ENCODE data around the gene CACYBP. TPM values are rescaled to one million over a fixed set of nuclear protein-coding genes. Genes with fewer than 3 reads are reported as not detected.
"Not testable (repeated sequence)": the region's sequence is repeated elsewhere in the genome, so short reads cannot be mapped to it uniquely, and the experiment has no call there.

The CACYBP gene
- total RNA-seq, 2 experiments from 2014 or later = 394 to 452 TPM

GRCh38 chr1:175035865-175036264 is 36.1 kb downstream of the CACYBP start:
- intact Hi-C loops (cut with DNase I, micrococcal nuclease) = no loop called here
- Mint-ChIP-seq H3K27ac (no peak overlapping the region), H3K4me1 (no peaks in the 10 kb centered on the region), H3K36me3 (ENCODE audit: low read depth) (no peaks in the 10 kb centered on the region), H3K9me3 (ENCODE audit: low read depth) (no peaks in the 10 kb centered on the region), H3K27me3 (no peaks in the 10 kb centered on the region), H3K4me3 (no peak overlapping the region)
- ATAC-seq = no peak
- CTCF ChIA-PET = interaction anchor here (0.6 to 1.3 kb wide), 3 partner anchors 36 to 89 kb away, joined by 3 to 6 read pairs (median 3); no protein-coding TSS in a partner anchor
- POLR2A ChIA-PET = no interaction called here
- no peak for DNase-seq

GRCh38 chr1:175036476-175036875 is 36.7 kb downstream of the CACYBP start:
- H3K9me3 Mint-ChIP-seq (ENCODE audit: low read depth) = no peaks in the 10 kb centered on the region
- H3K36me3 Mint-ChIP-seq (ENCODE audit: low read depth) = no peaks in the 10 kb centered on the region
- no peak overlapping the region for H3K4me3 Mint-ChIP-seq
- ATAC-seq (no peak), DNase-seq (no peak)
- ChIA-PET POLR2A (no interaction called here), CTCF (interaction anchor here (0.6 to 1.3 kb wide), 2 partner anchors 35 to 61 kb away, joined by 3 read pairs; no protein-coding TSS in a partner anchor)
- H3K27me3 Mint-ChIP-seq = no peaks in the 10 kb centered on the region
- intact Hi-C loops (cut with DNase I, micrococcal nuclease) = no loop called here
- H3K4me1 Mint-ChIP-seq = no peaks in the 10 kb centered on the region
- no peak overlapping the region for H3K27ac Mint-ChIP-seq

GRCh38 chr1:175037416-175037815 is 37.7 kb downstream of the CACYBP start:
- Mint-ChIP-seq H3K4me1 (no peaks in the 10 kb centered on the region), H3K9me3 (ENCODE audit: low read depth) (no peaks in the 10 kb centered on the region), H3K27me3 (no peaks in the 10 kb centered on the region), H3K27ac (no peak overlapping the region), H3K36me3 (ENCODE audit: low read depth) (no peaks in the 10 kb centered on the region), H3K4me3 (no peak overlapping the region)
- CTCF ChIA-PET = no interaction called here
- ATAC-seq = no peak
- intact Hi-C loops (cut with DNase I, micrococcal nuclease) = no loop called here
- no peak for DNase-seq
- POLR2A ChIA-PET = no interaction called here

GRCh38 chr1:175040324-175040879 is 40.7 kb downstream of the CACYBP start:
- Mint-ChIP-seq H3K27ac (no peak overlapping the region), H3K9me3 (ENCODE audit: low read depth) (no peaks in the 10 kb centered on the region), H3K4me3 (no peak overlapping the region), H3K36me3 (ENCODE audit: low read depth) (no peaks in the 10 kb centered on the region), H3K4me1 (no peaks in the 10 kb centered on the region), H3K27me3 (peaks cover 3% of the 10 kb centered on the region)
- intact Hi-C loops (cut with DNase I, micrococcal nuclease) = no loop called here
- ChIA-PET CTCF (interaction anchor here (0.6 to 1.0 kb wide), 2 partner anchors 9 to 298 kb away, joined by 3 read pairs; no protein-coding TSS in a partner anchor), POLR2A (no interaction called here)
- DNase-seq (no peak), ATAC-seq (no peak)

- Mint-ChIP-seq H3K36me3 (ENCODE audit: low read depth) (no peaks in the 10 kb centered on the region), H3K9me3 (ENCODE audit: low read depth) (no peaks in the 10 kb centered on the region), H3K4me1 (no peaks in the 10 kb centered on the region), H3K27me3 (peaks cover 6% of the 10 kb centered on the region), H3K4me3 (no peak overlapping the region), H3K27ac (no peak overlapping the region)
- intact Hi-C loops (cut with DNase I, micrococcal nuclease) = no loop called here
- CTCF ChIA-PET = no interaction called here
- DNase-seq (no peak), ATAC-seq (no peak)
- POLR2A ChIA-PET = interaction anchor here (0.6 kb wide), 1 partner anchor 10 kb away, joined by 3 read pairs; no protein-coding TSS in a partner anchor
These were observed 42.9 kb downstream of the CACYBP start for GRCh38 chr1:175042650-175043049.

GRCh38 chr1:175043824-175044223 is 44.1 kb downstream of the CACYBP start:
- no peak overlapping the region for H3K4me3 Mint-ChIP-seq
- no peaks in the 10 kb centered on the region for H3K4me1 Mint-ChIP-seq
- H3K27me3 Mint-ChIP-seq = peaks cover 9% of the 10 kb centered on the region
- no peaks in the 10 kb centered on the region for H3K9me3 Mint-ChIP-seq (ENCODE audit: low read depth)
- no peaks in the 10 kb centered on the region for H3K36me3 Mint-ChIP-seq (ENCODE audit: low read depth)
- intact Hi-C loops (cut with DNase I, micrococcal nuclease) = no loop called here
- no peak for ATAC-seq
- POLR2A ChIA-PET = no interaction called here
- no peak for DNase-seq
- H3K27ac Mint-ChIP-seq = no peak overlapping the region
- CTCF ChIA-PET = no interaction called here

- ATAC-seq; DNase-seq; H3K9me3 Mint-ChIP-seq (ENCODE audit: low read depth); H3K4me3 Mint-ChIP-seq; intact Hi-C loops (cut with DNase I, micrococcal nuclease); H3K27ac Mint-ChIP-seq; H3K36me3 Mint-ChIP-seq (ENCODE audit: low read depth); CTCF ChIA-PET; POLR2A ChIA-PET; H3K4me1 Mint-ChIP-seq: not testable (repeated sequence)
- peaks cover 13% of the 10 kb centered on the region for H3K27me3 Mint-ChIP-seq
These were observed 44.8 kb downstream of the CACYBP start for GRCh38 chr1:175044591-175044990.

- H3K4me1 Mint-ChIP-seq = no peaks in the 10 kb centered on the region
- ATAC-seq (no peak), DNase-seq (no peak)
- no peak overlapping the region for H3K4me3 Mint-ChIP-seq
- POLR2A ChIA-PET = no interaction called here
- H3K9me3 Mint-ChIP-seq (ENCODE audit: low read depth) = no peaks in the 10 kb centered on the region
- intact Hi-C loops (cut with DNase I, micrococcal nuclease) = no loop called here
- no peak overlapping the region for H3K27ac Mint-ChIP-seq
- CTCF ChIA-PET = no interaction called here
- H3K27me3 Mint-ChIP-seq = peaks cover 13% of the 10 kb centered on the region
- no peaks in the 10 kb centered on the region for H3K36me3 Mint-ChIP-seq (ENCODE audit: low read depth)
These were observed 45.4 kb downstream of the CACYBP start for GRCh38 chr1:175045097-175045496.

GRCh38 chr1:175045519-175045918 is 45.8 kb downstream of the CACYBP start:
- Mint-ChIP-seq H3K9me3 (ENCODE audit: low read depth) (no peaks in the 10 kb centered on the region), H3K36me3 (ENCODE audit: low read depth) (no peaks in the 10 kb centered on the region), H3K4me3 (no peak overlapping the region), H3K4me1 (no peaks in the 10 kb centered on the region), H3K27ac (no peak overlapping the region), H3K27me3 (peaks cover 13% of the 10 kb centered on the region)
- POLR2A ChIA-PET = no interaction called here
- no peak for ATAC-seq
- intact Hi-C loops (cut with DNase I, micrococcal nuclease) = no loop called here
- CTCF ChIA-PET = no interaction called here
- no peak for DNase-seq

- Mint-ChIP-seq H3K9me3 (ENCODE audit: low read depth) (no peaks in the 10 kb centered on the region), H3K4me3 (no peak overlapping the region), H3K27me3 (peaks cover 19% of the 10 kb centered on the region), H3K4me1 (no peaks in the 10 kb centered on the region), H3K27ac (no peak overlapping the region), H3K36me3 (ENCODE audit: low read depth) (no peaks in the 10 kb centered on the region)
- ATAC-seq (no peak), DNase-seq (no peak)
- CTCF ChIA-PET = interaction anchor here (0.6 to 1.0 kb wide), 2 partner anchors 74 to 96 kb away, joined by 4 read pairs; no protein-coding TSS in a partner anchor
- intact Hi-C loops (cut with DNase I, micrococcal nuclease) = no loop called here
- POLR2A ChIA-PET = no interaction called here
These were observed 51.2 kb downstream of the CACYBP start for GRCh38 chr1:175050992-175051391.

GRCh38 chr1:175054736-175055135 is 55.0 kb downstream of the CACYBP start:
- H3K27ac Mint-ChIP-seq = no peak overlapping the region
- peaks cover 3% of the 10 kb centered on the region for H3K9me3 Mint-ChIP-seq (ENCODE audit: low read depth)
- CTCF ChIA-PET = interaction anchor here (0.7 to 1.1 kb wide), 3 partner anchors 25 to 1187 kb away, joined by 3 to 6 read pairs (median 4); no protein-coding TSS in a partner anchor
- peaks cover 12% of the 10 kb centered on the region for H3K27me3 Mint-ChIP-seq
- POLR2A ChIA-PET = no interaction called here
- no peak for ATAC-seq
- no peaks in the 10 kb centered on the region for H3K36me3 Mint-ChIP-seq (ENCODE audit: low read depth)
- no peak for DNase-seq
- intact Hi-C loops (cut with DNase I, micrococcal nuclease) = no loop called here
- no peak overlapping the region for H3K4me3 Mint-ChIP-seq
- no peaks in the 10 kb centered on the region for H3K4me1 Mint-ChIP-seq

Data from activated CD4-positive, alpha-beta T cell treated with anti-CD3 and anti-CD28 coated beads for 36 hours (primary cell).